Spleen (tissue), 11 donors: Measurements from ENCODE around the gene ADARB1. TPM values are rescaled to one million over a fixed set of nuclear protein-coding genes. Genes with fewer than 3 reads are reported as not detected.

ENCODE experiments used
- DNase-seq: peaks from one replicate; pipeline ENCODE4 v3.0.0-alpha.2; 2020
- H3K27ac ChIP-seq, 8 donors: fragments of 200-600 bp; sonication (generic) in 7 of 8; 1 replicate in 4 of 8; 2 replicates in 4 of 8; pipeline versions ENCODE4 v1.5.0 to v1.8.0; 2016 to 2021; ENCODE audit warnings: inconsistent platforms in 4 of 8, mild to moderate bottlenecking in 4 of 8, moderate library complexity in 1 of 8
- H3K27me3 ChIP-seq, 7 donors: fragments of 200-600 bp; sonication (generic) in 6 of 7; replicated peaks in 1 of 7; 1 replicate in 4 of 7; 2 replicates in 3 of 7; pipeline versions ENCODE4 v1.5.0 to v1.8.0; 2016 to 2021; ENCODE audit warnings: inconsistent platforms in 3 of 7, mild to moderate bottlenecking in 1 of 7
- H3K36me3 ChIP-seq, 6 donors: fragments of 200-600 bp; sonication (generic) in 5 of 6; 1 replicate in 4 of 6; 2 replicates in 2 of 6; pipeline versions ENCODE4 v1.5.0 to v1.8.0; 2016 to 2021; ENCODE audit warnings: inconsistent platforms in 2 of 6
- H3K4me1 ChIP-seq, 6 donors: fragments of 200-600 bp; sonication (generic) in 5 of 6; 1 replicate in 3 of 6; 2 replicates in 3 of 6; pipeline versions ENCODE4 v1.5.0 to v1.8.0; 2016 to 2021; ENCODE audit warnings: inconsistent platforms in 3 of 6
- H3K4me3 ChIP-seq, 8 donors: fragments of 200-600 bp; sonication (generic) in 7 of 8; 1 replicate in 4 of 8; 2 replicates in 4 of 8; pipeline versions ENCODE4 v1.5.0 to v1.8.0; 2016 to 2021; ENCODE audit warnings: inconsistent platforms in 4 of 8, mild to moderate bottlenecking in 4 of 8, moderate library complexity in 2 of 8
- H3K9me3 ChIP-seq, 8 donors: fragments of 200-600 bp; sonication (generic) in 7 of 8; 1 replicate in 4 of 8; 2 replicates in 4 of 8; pipeline versions ENCODE4 v1.5.0 to v1.8.0; 2016 to 2021; ENCODE audit warnings: inconsistent platforms in 4 of 8
- CTCF ChIP-seq, 11 experiments: fragments of 200-600 bp in 7 of 11; fragments of 450-650 bp in 4 of 11; sonication (generic) in 4 of 11; IDR thresholded peaks in 8 of 11; conservative IDR thresholded peaks in 3 of 11; 1 replicate in 7 of 11; 2 replicates in 4 of 11; pipeline versions ENCODE4 v1.4.0 to v1.8.0; 2016 to 2021; ENCODE audit warnings: antibody characterized with exemption in 11 of 11, inconsistent platforms in 4 of 11, mild to moderate bottlenecking in 1 of 11
- POLR2A ChIP-seq, 3 donors: fragments of 450-650 bp; IDR thresholded peaks; one replicate each; pipeline ENCODE4 v1.5.1; 2017; ENCODE audit warnings: antibody characterized with exemption in 3 of 3, mild to moderate bottlenecking in 1 of 3
- POLR2AphosphoS5 ChIP-seq, 3 donors: sonication (generic); formaldehyde crosslinking; IDR thresholded peaks; one replicate each; pipeline ENCODE4 v1.5.1; 2017; ENCODE audit warnings: antibody characterized with exemption in 3 of 3
- WGBS, 5 donors: extraction: QIAGEN DNeasy Blood & Tissue Kit in 3 of 5; methylation state at CpG; one replicate each; pipeline versions ENCODE4 v1.1.5 to v1.1.7; 2013 to 2018; 5-methylcytosine and 5-hydroxymethylcytosine counted together
- intact Hi-C: fragments of 100-400 bp; cut with DNase I; formaldehyde crosslinking; loops from one replicate; pipeline ENCODE4 v1.15.0; 2023; ENCODE audit warnings: low total_unique reads
- polyA plus RNA-seq, 3 donors: library from polyadenylated mRNA; stranded (reverse); fragments of 200-250 nt; gene quantifications; one replicate each; pipeline ENCODE4 v1.2.1, GENCODE V29; 2013
- total RNA-seq, 7 donors: library from RNA; depleted of rRNA in 3 of 7; stranded (reverse); fragments of >200 nt in 3 of 7; fragmentation: NEBNext Ultra II Directional in 4 of 7; extraction: Animal tissue kit (Norgen Biotek cat#: 25700) in 4 of 7; gene quantifications; one replicate each; pipeline versions ENCODE4 v1.1.0 to v1.2.1, GENCODE V29; 2016 to 2021
- donor health status: healthy with polysubstance abuse.
- donor health status: DM: no; HTN: no; CAD: no; lungs with moderate emphysema.
- donor health status: DM: no; HTN: no; CAD: no.
- donor health status: Bipolar disorder and iron deficiency.
- donor health status: healthy.
- donor health status: DM: no; HTN: no; CAD: no.
- donor health status: DM: yes; HTN: yes; CAD: no.

ADARB1 gene
- total and polyA plus RNA-seq, 10 donors = 9.1 to 50.8 (median 29.0) TPM

- TF ChIP-seq POLR2AphosphoS5 (IDR thresholded peaks at IDR 0.05) (no peak), POLR2A (IDR thresholded peaks at IDR 0.05) (no peak), CTCF (IDR thresholded peaks at IDR 0.05 in 8 of 11, conservative IDR thresholded peaks at IDR 0.05 in 3 of 11) (no peak)
- Histone ChIP-seq H3K4me1 (peaks cover 0 to 43% (median 16%) of the 10 kb centered on the region in 6 donors), H3K9me3 (peaks cover 0 to 7% (median 1%) of the 10 kb centered on the region in 8 donors), H3K4me3 (no peak overlapping the region), H3K27ac (peak overlapping the region in 3 of 8 donors; percentile 13 to 74 (median 68)), H3K27me3 (peaks cover 0 to 23% (median 0%) of the 10 kb centered on the region in 7 donors), H3K36me3 (no peaks in the 10 kb centered on the region)
- intact Hi-C loops = no loop called here
- DNase-seq = no peak
- 35 to 54% (median 41%) methylated on average over 21 to 23 of the region's 23 CpGs for WGBS, 5 donors
Measured at GRCh38 chr21:45030682-45031570, 43.5 kb upstream of the ADARB1 start.

GRCh38 chr21:45031571-45032191 lies 42.7 kb upstream of the ADARB1 start:
- no peak for DNase-seq
- 79 to 85% (median 84%) methylated on average over 18 to 23 of the region's 23 CpGs for WGBS, 5 donors
- H3K27ac ChIP-seq = peak overlapping the region in 3 of 8 donors; percentile 13 to 74 (median 68)
- TF ChIP-seq POLR2A (IDR thresholded peaks at IDR 0.05) = no peak
- TF ChIP-seq POLR2AphosphoS5 (IDR thresholded peaks at IDR 0.05) = peak in 2 of 3 donors; percentile 39 to 49
- H3K36me3 ChIP-seq = no peaks in the 10 kb centered on the region
- H3K4me1 ChIP-seq = peaks cover 0 to 43% (median 16%) of the 10 kb centered on the region in 6 donors
- H3K4me3 ChIP-seq = no peak overlapping the region
- H3K9me3 ChIP-seq = peaks cover 0 to 15% (median 9%) of the 10 kb centered on the region in 8 donors
- intact Hi-C loops = no loop called here
- H3K27me3 ChIP-seq = peaks cover 0 to 23% (median 0%) of the 10 kb centered on the region in 7 donors

GRCh38 chr21:45032332-45032731 lies 42.0 kb upstream of the ADARB1 start:
- peaks cover 0 to 23% (median 0%) of the 10 kb centered on the region in 7 donors for H3K27me3 ChIP-seq
- peak overlapping the region in 3 of 8 donors; percentile 48 to 74 (median 68) for H3K27ac ChIP-seq
- DNase-seq = no peak
- intact Hi-C loops = no loop called here
- TF ChIP-seq CTCF (IDR thresholded peaks at IDR 0.05 in 8 of 11, conservative IDR thresholded peaks at IDR 0.05 in 3 of 11) (no peak), POLR2AphosphoS5 (IDR thresholded peaks at IDR 0.05) (no peak)
- no peak overlapping the region for H3K4me3 ChIP-seq
- H3K4me1 ChIP-seq = peaks cover 0 to 43% (median 16%) of the 10 kb centered on the region in 6 donors
- WGBS, 5 donors = 86 to 95% (median 91%) methylated on average over 10 to 21 of the region's 21 CpGs
- H3K9me3 ChIP-seq = peaks cover 0 to 21% (median 15%) of the 10 kb centered on the region in 8 donors
- H3K36me3 ChIP-seq = no peaks in the 10 kb centered on the region

- TF ChIP-seq POLR2AphosphoS5 (IDR thresholded peaks at IDR 0.05) (no peak), POLR2A (IDR thresholded peaks at IDR 0.05) (no peak), CTCF (IDR thresholded peaks at IDR 0.05 in 8 of 11, conservative IDR thresholded peaks at IDR 0.05 in 3 of 11) (no peak)
- Histone ChIP-seq H3K4me1 (peaks cover 0 to 43% (median 16%) of the 10 kb centered on the region in 6 donors), H3K4me3 (no peak overlapping the region), H3K27ac (peak overlapping the region in 6 of 8 donors; percentile 20 to 74 (median 48)), H3K36me3 (no peaks in the 10 kb centered on the region), H3K9me3 (peaks cover 0 to 22% (median 15%) of the 10 kb centered on the region in 8 donors), H3K27me3 (peaks cover 0 to 23% (median 0%) of the 10 kb centered on the region in 7 donors)
- DNase-seq = no peak
- intact Hi-C loops = no loop called here
- WGBS, 5 donors = 69 to 86% (median 77%) methylated on average over 27 to 35 of the region's 35 CpGs
Measured at GRCh38 chr21:45032977-45033710, 41.2 kb upstream of the ADARB1 start.
